Mesenchymal stem cell (in vitro differentiated cells and primary cell): ENCODE data around the gene GDPD2.

Source experiments
- DNase-seq: peaks from one replicate; pipeline ENCODE4 v3.0.0-alpha.2; 2013
- H2AFZ ChIP-seq: one replicate; pipeline ENCODE4 v1.6.1; 2013; ENCODE audit warnings: low read depth, mild to moderate bottlenecking, control low read depth, inconsistent platforms, low read length, moderate library complexity
- H2AK5ac ChIP-seq: 2 replicates; pipeline ENCODE4 v1.6.1; 2013; ENCODE audit warnings: low read length, moderate library complexity, mild to moderate bottlenecking, inconsistent platforms; ENCODE audit not compliant: severe bottlenecking
- H2BK120ac ChIP-seq: one replicate; pipeline ENCODE4 v1.6.1; 2013; ENCODE audit warnings: low read depth, mild to moderate bottlenecking, inconsistent platforms, low read length, moderate library complexity
- H2BK12ac ChIP-seq, 2 experiments: one replicate each; pipeline ENCODE4 v1.6.1; 2013; ENCODE audit warnings: inconsistent platforms in 2 of 2, low read length in 2 of 2, mild to moderate bottlenecking in 2 of 2, moderate library complexity in 2 of 2, control low read depth in 1 of 2
- H2BK15ac ChIP-seq: one replicate; pipeline ENCODE4 v1.6.1; 2013; ENCODE audit warnings: mild to moderate bottlenecking, low read depth, inconsistent platforms; ENCODE audit not compliant: poor library complexity, severe bottlenecking
- H2BK5ac ChIP-seq: 2 replicates; pipeline ENCODE4 v1.6.1; 2013; ENCODE audit warnings: low read depth, mild to moderate bottlenecking, low read length, control low read depth, inconsistent platforms; ENCODE audit not compliant: poor library complexity, severe bottlenecking
- H3K14ac ChIP-seq, 2 experiments: one replicate each; pipeline ENCODE4 v1.6.1; 2013; ENCODE audit warnings: inconsistent platforms in 2 of 2, low read length in 2 of 2, control low read depth in 1 of 2, mild to moderate bottlenecking in 1 of 2, moderate library complexity in 1 of 2
- H3K18ac ChIP-seq, 2 experiments: one replicate each; pipeline ENCODE4 v1.6.1; 2013; ENCODE audit warnings: inconsistent platforms in 2 of 2, low read length in 2 of 2, control low read depth in 1 of 2, low read depth in 1 of 2, mild to moderate bottlenecking in 1 of 2
- H3K23ac ChIP-seq, 2 experiments: one replicate each; pipeline ENCODE4 v1.6.1; 2013; ENCODE audit warnings: inconsistent platforms in 2 of 2, low read length in 2 of 2, mild to moderate bottlenecking in 2 of 2, moderate library complexity in 2 of 2, control low read depth in 1 of 2
- H3K27ac ChIP-seq: 2 replicates; pipeline ENCODE4 v1.5.1; 2013; ENCODE audit warnings: mild to moderate bottlenecking, moderate library complexity, low read length, control low read depth, inconsistent platforms; ENCODE audit not compliant: poor library complexity, severe bottlenecking
- H3K27me3 ChIP-seq, 2 experiments: 2 replicates each; pipeline versions ENCODE4 v1.6.1 to v1.7.0; 2013; ENCODE audit warnings: low read length in 2 of 2, mild to moderate bottlenecking in 2 of 2, moderate library complexity in 2 of 2, control low read depth in 1 of 2, inconsistent platforms in 1 of 2; ENCODE audit not compliant: control insufficient read depth in 1 of 2, insufficient read depth in 1 of 2
- H3K36me3 ChIP-seq, 2 experiments: 2 replicates each; pipeline versions ENCODE4 v1.6.1 to v1.7.0; 2013; ENCODE audit warnings: low read length in 2 of 2, control low read depth in 1 of 2, inconsistent platforms in 1 of 2, low read depth in 1 of 2, mild to moderate bottlenecking in 1 of 2; ENCODE audit not compliant: insufficient read depth in 2 of 2, control insufficient read depth in 1 of 2
- H3K4ac ChIP-seq, 2 experiments: one replicate each; pipeline ENCODE4 v1.6.1; 2013; ENCODE audit warnings: inconsistent platforms in 2 of 2, low read length in 2 of 2, mild to moderate bottlenecking in 2 of 2, moderate library complexity in 2 of 2, control low read depth in 1 of 2, low read depth in 1 of 2
- H3K4me1 ChIP-seq: 2 replicates; pipeline ENCODE4 v1.6.1; 2013; ENCODE audit warnings: low read depth, low read length, control low read depth; ENCODE audit not compliant: control insufficient read depth, insufficient read depth
- H3K4me2 ChIP-seq: 2 replicates; pipeline ENCODE4 v1.6.1; 2013; ENCODE audit warnings: low read length, mild to moderate bottlenecking, inconsistent platforms; ENCODE audit not compliant: poor library complexity, severe bottlenecking
- H3K4me3 ChIP-seq, 2 experiments: 2 replicates each; pipeline versions ENCODE4 v1.5.1 to v1.7.0; 2013; ENCODE audit warnings: low read length in 2 of 2, mild to moderate bottlenecking in 2 of 2, control low read depth in 1 of 2, low read depth in 1 of 2; ENCODE audit not compliant: insufficient read depth in 1 of 2
- H3K79me1 ChIP-seq: replicated peaks from 2 replicates; pipeline ENCODE4 v1.6.1; 2013; ENCODE audit warnings: mild to moderate bottlenecking, control low read depth, low read length, inconsistent platforms; ENCODE audit not compliant: poor library complexity, severe bottlenecking
- H3K9ac ChIP-seq: 2 replicates; pipeline ENCODE4 v1.7.0; 2013; ENCODE audit warnings: mild to moderate bottlenecking, low read length, moderate library complexity
- H3K9me3 ChIP-seq: 2 replicates; pipeline ENCODE4 v1.7.0; 2013; ENCODE audit warnings: mild to moderate bottlenecking, low read length; ENCODE audit not compliant: control insufficient read depth
- H4K8ac ChIP-seq: one replicate; pipeline ENCODE4 v1.6.1; 2013; ENCODE audit warnings: inconsistent platforms, mild to moderate bottlenecking, low read length, moderate library complexity
- H4K91ac ChIP-seq: one replicate; pipeline ENCODE4 v1.6.1; 2013; ENCODE audit warnings: mild to moderate bottlenecking, low read length, inconsistent platforms
- WGBS: methylation state at CpG from one replicate; pipeline ENCODE4 v1.1.7; 2013; ENCODE audit warnings: mixed read lengths; 5-methylcytosine and 5-hydroxymethylcytosine counted together

Gene GDPD2

GRCh38 chrX:70402721-70403120, 20.4 kb upstream of the GDPD2 start:
- Histone ChIP-seq H3K36me3 (no peaks in the 10 kb centered on the region), H3K4ac (no peak overlapping the region), H3K4me3 (no peak overlapping the region), H2BK15ac (no peak overlapping the region), H3K27ac (no peak overlapping the region), H4K8ac (no peak overlapping the region), H3K79me1 (no peaks in the 10 kb centered on the region), H3K4me2 (no peak overlapping the region), H3K23ac (no peak overlapping the region), H2BK5ac (no peak overlapping the region), H3K9ac (no peak overlapping the region), H2BK120ac (no peak overlapping the region), H3K4me1 (no peaks in the 10 kb centered on the region), H3K9me3 (no peaks in the 10 kb centered on the region), H3K27me3 (peaks cover 0 to 35% of the 10 kb centered on the region in 2 experiments), H3K14ac (no peak overlapping the region), H3K18ac (no peak overlapping the region), H2AK5ac (no peak overlapping the region), H2BK12ac (no peak overlapping the region), H4K91ac (no peak overlapping the region), H2AFZ (no peak overlapping the region)
- no CpG with 5 or more reads among the region's 2 CpGs for WGBS
- DNase-seq = no peak

DNA sequence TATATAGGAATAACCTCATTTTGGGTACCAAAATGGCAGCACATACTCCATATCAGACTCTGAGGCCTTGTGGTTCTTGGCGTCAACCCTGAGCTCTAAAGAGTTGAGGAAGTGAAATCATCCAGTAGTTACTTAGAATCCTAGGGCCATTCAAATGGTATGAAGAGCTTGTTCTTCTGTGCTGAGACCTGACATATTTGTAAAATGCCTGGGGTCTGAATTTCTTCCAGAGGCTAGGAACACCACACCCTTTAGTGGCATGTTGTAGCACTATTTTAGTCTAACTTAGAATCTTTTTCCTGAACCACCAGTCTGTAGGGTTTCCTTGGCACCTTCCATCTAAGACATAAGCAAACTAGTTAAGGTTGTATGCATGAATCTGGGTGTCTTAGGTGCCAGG, 18.1 kb upstream of the GDPD2 start:
- H3K14ac ChIP-seq = no peak overlapping the region
- H3K79me1 ChIP-seq = no peaks in the 10 kb centered on the region
- DNase-seq = no peak
- no peak overlapping the region for H2BK12ac ChIP-seq
- H2BK5ac ChIP-seq = no peak overlapping the region
- no peak overlapping the region for H3K4me2 ChIP-seq
- H3K9me3 ChIP-seq = no peaks in the 10 kb centered on the region
- no peak overlapping the region for H4K8ac ChIP-seq
- no peak overlapping the region for H3K27ac ChIP-seq
- no peak overlapping the region for H2AFZ ChIP-seq
- H4K91ac ChIP-seq = no peak overlapping the region
- H3K4ac ChIP-seq = no peak overlapping the region
- no peak overlapping the region for H3K23ac ChIP-seq
- H3K4me1 ChIP-seq = no peaks in the 10 kb centered on the region
- no peak overlapping the region for H3K18ac ChIP-seq
- no peak overlapping the region for H2BK120ac ChIP-seq
- no peak overlapping the region for H3K4me3 ChIP-seq
- no peak overlapping the region for H2BK15ac ChIP-seq
- WGBS = 100% methylated on average over 1 of the region's 1 CpG
- no peak overlapping the region for H3K9ac ChIP-seq
- peaks cover 0 to 46% of the 10 kb centered on the region in 2 experiments for H3K27me3 ChIP-seq
- H3K36me3 ChIP-seq = no peaks in the 10 kb centered on the region
- no peak overlapping the region for H2AK5ac ChIP-seq

- Histone ChIP-seq H2BK5ac (no peak overlapping the region), H3K18ac (no peak overlapping the region), H3K9ac (no peak overlapping the region), H4K8ac (no peak overlapping the region), H3K27me3 (peaks cover 0 to 38% of the 10 kb centered on the region in 2 experiments), H3K27ac (no peak overlapping the region), H3K4me2 (no peak overlapping the region), H2AFZ (no peak overlapping the region), H3K14ac (no peak overlapping the region), H2BK15ac (no peak overlapping the region), H4K91ac (no peak overlapping the region), H3K23ac (no peak overlapping the region), H3K4me1 (no peaks in the 10 kb centered on the region), H2BK12ac (no peak overlapping the region), H3K79me1 (no peaks in the 10 kb centered on the region), H3K9me3 (no peaks in the 10 kb centered on the region), H2BK120ac (no peak overlapping the region), H3K36me3 (no peaks in the 10 kb centered on the region), H3K4me3 (no peak overlapping the region), H2AK5ac (no peak overlapping the region), H3K4ac (no peak overlapping the region)
- 100% methylated on average over 1 of the region's 2 CpGs for WGBS
- no peak for DNase-seq
Measured at GRCh38 chrX:70410921-70411320, 12.2 kb upstream of the GDPD2 start.

- Histone ChIP-seq H3K4ac (no peak overlapping the region), H3K14ac (no peak overlapping the region), H3K4me2 (no peak overlapping the region), H3K79me1 (no peaks in the 10 kb centered on the region), H3K18ac (no peak overlapping the region), H2AK5ac (no peak overlapping the region), H4K91ac (no peak overlapping the region), H2BK5ac (no peak overlapping the region), H3K27me3 (peaks cover 0 to 36% of the 10 kb centered on the region in 2 experiments), H3K36me3 (no peaks in the 10 kb centered on the region), H3K23ac (no peak overlapping the region), H2AFZ (no peak overlapping the region), H3K9me3 (no peaks in the 10 kb centered on the region), H2BK120ac (no peak overlapping the region), H3K9ac (no peak overlapping the region), H3K4me3 (no peak overlapping the region), H2BK15ac (no peak overlapping the region), H3K4me1 (no peaks in the 10 kb centered on the region), H3K27ac (no peak overlapping the region), H4K8ac (no peak overlapping the region), H2BK12ac (no peak overlapping the region)
- DNase-seq = no peak
- WGBS = 100% methylated on average over 3 of the region's 3 CpGs
Measured at GRCh38 chrX:70411475-70411874, 11.6 kb upstream of the GDPD2 start.
